C1 segment of cervical spinal cord (tissue), 14 donors: ENCODE results near the gene KIAA0232.
"Not testable (repeated sequence)": the region's sequence is repeated elsewhere in the genome, so short reads cannot be mapped to it uniquely, and the experiment has no call there.

Source experiments
- DNase-seq, 14 donors: peaks; one replicate each; lab custom pipeline; 2025; lab: John Stamatoyannopoulos, UW

KIAA0232 gene

GRCh38 chr4:6880691-6881090 is 98.2 kb downstream of the KIAA0232 start:
- DNase-seq, result no peak

GRCh38 chr4:6881908-6882307 is 99.4 kb downstream of the KIAA0232 start:
- no peak for DNase-seq

- no peak for DNase-seq
Observed at GRCh38 chr4:6884341-6884870, 101.9 kb downstream of the KIAA0232 start.

DNA sequence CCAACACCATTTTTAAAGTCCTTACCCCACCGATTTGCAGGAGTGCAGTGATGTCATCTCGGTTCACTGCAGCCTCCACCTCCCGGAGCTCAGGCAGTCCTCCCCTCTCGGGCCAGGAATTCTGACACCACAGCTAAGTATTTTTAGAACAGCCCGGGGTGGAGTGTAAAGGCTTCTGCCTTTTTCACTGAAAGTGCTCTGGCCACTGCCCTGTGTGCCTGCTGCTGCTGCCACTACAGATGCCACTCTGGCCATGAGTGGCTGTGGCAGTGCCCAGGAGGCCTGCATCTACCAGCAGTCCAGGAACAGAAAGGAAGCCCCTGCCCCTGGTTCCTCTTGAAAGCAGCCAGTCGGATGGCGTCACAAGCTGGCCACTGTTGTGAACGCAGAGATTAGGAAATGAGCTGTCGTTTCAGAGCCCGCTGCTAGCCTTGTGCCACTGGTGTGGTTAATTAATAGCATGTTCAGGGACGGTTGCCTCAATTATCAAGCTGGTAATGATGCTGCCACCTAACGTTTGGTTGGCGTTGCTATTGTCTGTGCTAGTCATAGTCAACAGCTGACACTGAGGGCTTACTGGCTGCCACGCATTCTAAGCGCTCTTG is 103.5 kb downstream of the KIAA0232 start:
- DNase-seq, result peak in 10 of 14 donors; percentile 36 to 78 (median 55)

GRCh38 chr4:6886886-6887285 is 104.4 kb downstream of the KIAA0232 start:
- DNase-seq, result no peak

GRCh38 chr4:6887591-6888371 is 105.3 kb downstream of the KIAA0232 start:
- DNase-seq, result peak in 3 of 14 donors; percentile 8 to 30 (median 26)

- DNase-seq, result no peak
Observed at GRCh38 chr4:6888506-6889071, 106.1 kb downstream of the KIAA0232 start.

GRCh38 chr4:6889101-6889735 is 106.7 kb downstream of the KIAA0232 start:
- no peak for DNase-seq

- no peak for DNase-seq
Observed at GRCh38 chr4:6889736-6890324, 107.3 kb downstream of the KIAA0232 start.

DNA sequence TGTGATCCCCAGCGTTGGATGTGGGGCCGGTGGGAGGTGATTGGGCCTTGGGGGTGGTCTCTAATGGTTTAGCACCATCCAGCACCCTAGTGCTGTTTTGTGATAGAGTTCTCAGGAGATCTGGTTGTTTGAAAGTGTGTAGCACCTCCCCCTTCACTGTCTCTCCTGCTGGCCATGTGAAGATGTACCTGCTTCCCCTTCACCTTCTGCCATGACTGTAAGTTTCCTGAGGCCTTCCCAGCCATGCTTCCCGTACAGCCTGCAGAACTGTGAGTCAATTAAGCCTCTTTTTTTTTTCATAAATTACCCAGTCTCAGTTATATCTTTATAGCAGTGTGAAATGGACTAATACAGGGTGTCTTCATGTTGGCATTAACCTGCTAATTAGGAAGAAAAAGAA is 107.8 kb downstream of the KIAA0232 start:
- DNase-seq, result no peak

DNA sequence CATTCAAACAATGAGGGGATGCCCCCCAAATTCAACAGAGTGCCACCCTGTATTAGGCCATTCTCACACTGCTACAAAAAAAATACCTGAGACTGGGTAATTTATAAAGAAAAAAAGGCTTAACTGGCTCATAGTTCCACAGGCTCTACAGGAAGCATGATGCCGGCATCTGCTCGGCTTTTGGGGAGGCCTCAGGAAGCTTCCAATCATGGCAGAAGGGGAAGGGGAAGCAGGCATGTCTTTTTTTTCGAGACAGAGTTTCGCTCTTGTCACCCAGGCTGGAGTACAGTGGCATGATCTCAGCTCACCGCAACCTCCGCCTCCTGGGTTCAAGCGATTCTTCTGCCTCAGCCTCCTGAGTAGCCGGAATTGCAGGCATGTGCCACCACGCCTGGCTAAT is 108.4 kb downstream of the KIAA0232 start:
- not testable (repeated sequence) for DNase-seq

DNA sequence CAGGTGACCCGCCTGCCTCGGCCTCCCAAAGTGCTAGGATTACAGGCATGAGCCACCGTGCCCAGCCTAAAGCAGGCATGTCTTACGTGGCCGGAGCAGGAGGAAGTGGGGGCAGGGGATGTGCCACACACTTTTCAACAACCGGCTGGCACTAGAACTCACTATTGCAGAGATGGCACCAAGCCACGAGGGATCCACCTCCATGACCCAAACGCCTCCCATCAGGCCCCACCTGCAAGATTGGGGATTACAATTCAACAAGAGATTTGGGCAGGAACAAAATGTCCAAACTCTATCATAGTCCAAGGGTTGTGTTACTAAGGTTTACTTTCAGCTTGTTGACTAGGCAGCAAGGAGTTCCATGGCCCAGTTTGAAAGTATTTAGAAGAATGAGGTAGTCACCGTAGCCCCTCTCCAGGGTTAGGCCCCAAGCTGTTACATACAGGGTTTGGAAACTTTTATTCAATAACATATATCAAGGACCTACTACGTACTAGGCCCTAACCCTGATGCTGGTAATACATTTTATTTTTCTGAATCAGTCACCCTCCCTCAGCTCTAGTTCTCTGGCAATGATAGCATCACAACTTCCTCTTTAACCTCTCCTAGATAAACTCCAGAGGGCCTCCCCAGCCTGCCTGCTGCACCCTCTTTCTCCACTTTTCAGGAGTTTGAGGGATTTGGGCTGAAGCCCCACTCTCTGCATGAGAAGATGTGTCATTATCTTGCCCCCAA is 109.1 kb downstream of the KIAA0232 start:
- DNase-seq, result no peak

GRCh38 chr4:6892190-6892908 is 109.8 kb downstream of the KIAA0232 start:
- peak in 5 of 14 donors; percentile 17 to 31 (median 19) for DNase-seq

- DNase-seq, result no peak
Observed at GRCh38 chr4:6892909-6893202, 110.3 kb downstream of the KIAA0232 start.

GRCh38 chr4:6893449-6894085 is 111.0 kb downstream of the KIAA0232 start:
- no peak for DNase-seq

DNA sequence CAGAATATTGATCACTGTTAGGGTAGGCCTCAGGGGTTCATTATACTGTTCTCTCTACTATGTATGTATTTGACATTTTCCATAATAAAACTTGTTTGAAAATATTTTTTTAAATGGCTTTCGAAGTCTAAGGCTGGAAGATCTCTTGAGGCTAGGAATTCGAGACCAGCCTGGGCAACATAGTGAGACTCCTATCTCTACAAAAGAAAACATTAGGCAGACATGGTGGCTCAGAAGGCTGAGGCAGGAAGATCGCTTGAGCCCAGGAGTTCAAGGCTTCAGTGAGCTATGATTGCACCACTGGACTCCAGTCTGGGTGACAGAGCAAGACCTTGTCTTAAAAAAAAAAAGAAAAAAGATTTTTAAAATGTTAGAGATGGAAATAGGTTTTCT is 111.6 kb downstream of the KIAA0232 start:
- no peak for DNase-seq

GRCh38 chr4:6894528-6895498 is 112.3 kb downstream of the KIAA0232 start:
- no peak for DNase-seq

DNA sequence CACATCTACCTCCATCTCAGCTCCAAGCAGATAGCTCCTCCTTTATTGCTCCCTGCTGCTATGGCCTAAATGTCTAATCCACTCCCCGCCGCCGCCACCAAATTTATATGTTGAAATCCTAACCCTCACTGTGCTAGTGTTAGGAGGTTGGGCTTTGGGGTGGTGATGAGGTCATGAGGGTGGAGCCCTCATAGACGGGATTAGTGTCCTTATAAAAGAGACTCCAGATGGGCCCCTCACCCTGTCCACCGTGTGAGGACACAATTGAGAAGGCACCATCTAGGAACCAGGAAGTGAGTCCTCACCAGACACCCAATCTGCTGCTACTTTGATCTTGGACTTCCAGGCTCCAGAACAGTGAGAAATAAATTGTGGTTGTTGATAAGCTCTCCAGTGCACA is 113.5 kb downstream of the KIAA0232 start:
- DNase-seq, result no peak

- DNase-seq, result no peak
Observed at GRCh38 chr4:6898763-6899162, 116.2 kb downstream of the KIAA0232 start.
